WTC11 (cell line): ENCODE results near the gene KAZN. TPM values are rescaled to one million over a fixed set of nuclear protein-coding genes. Genes with fewer than 3 reads are reported as not detected.

Experiments
- ATAC-seq: fragments of 200-7000 bp; cut with Tn5 transposase; 2 replicates; pipeline ENCODE4 v1.10.0; 2021; ENCODE audit warnings: mild to moderate bottlenecking, moderate library complexity
- CTCF ChIA-PET: fragments of 300-600 bp; sonication (Branson Sonifier 250); formaldehyde crosslinking; loops from one replicate; lab custom pipeline; 2021; ENCODE audit warnings: antibody characterized with exemption; lab: Charles Lee
- POLR2A ChIA-PET: fragments of 350-600 bp; sonication (Branson Sonifier 250); formaldehyde crosslinking; loops from one replicate; lab custom pipeline; 2021; ENCODE audit warnings: antibody characterized with exemption; lab: Charles Lee
- DNase-seq: peaks from one replicate; pipeline ENCODE4 v3.0.0; 2021; ENCODE audit warnings: low spot score
- H3K27ac Mint-ChIP-seq: 2 replicates; pipeline ENCODE4 v1.8.0; 2021; ENCODE audit warnings: mixed read lengths
- H3K27me3 Mint-ChIP-seq: 2 replicates; pipeline ENCODE4 v1.8.0; 2021; ENCODE audit warnings: low read depth, mild to moderate bottlenecking, moderate library complexity, mixed read lengths
- H3K36me3 Mint-ChIP-seq: 2 replicates; pipeline ENCODE4 v1.8.0; 2021; ENCODE audit warnings: mixed read lengths
- H3K4me1 Mint-ChIP-seq: 2 replicates; pipeline ENCODE4 v1.8.0; 2022; ENCODE audit warnings: mixed read lengths
- H3K4me3 Mint-ChIP-seq: 2 replicates; pipeline ENCODE4 v1.8.0; 2021; ENCODE audit warnings: mild to moderate bottlenecking, moderate library complexity, mixed read lengths
- H3K9me3 Mint-ChIP-seq: 2 replicates; pipeline ENCODE4 v1.8.0; 2021; ENCODE audit warnings: mixed read lengths
- CREM ChIP-seq: sonication (generic); formaldehyde crosslinking; IDR thresholded peaks from 2 replicates; pipeline ENCODE4 v1.8.1; 2022; ENCODE audit warnings: mild to moderate bottlenecking, missing genetic modification reagents, moderate library complexity
- ESRRA ChIP-seq: sonication (generic); formaldehyde crosslinking; IDR thresholded peaks from 2 replicates; pipeline ENCODE4 v1.8.1; 2022; ENCODE audit warnings: mild to moderate bottlenecking, missing genetic modification reagents, borderline replicate concordance
- FOXP1 ChIP-seq: sonication (generic); formaldehyde crosslinking; IDR thresholded peaks from 2 replicates; pipeline ENCODE4 v1.8.0; 2022; ENCODE audit warnings: missing genetic modification reagents, mild to moderate bottlenecking, moderate library complexity, borderline replicate concordance
- GRHL2 ChIP-seq: fragments of 250-450 bp; sonication (Bioruptor Pico); IDR thresholded peaks from 2 replicates; pipeline ENCODE4 v1.8.0; 2022; ENCODE audit warnings: mild to moderate bottlenecking, moderate library complexity; ENCODE audit not compliant: insufficient replicate concordance, severe bottlenecking
- MYBL2 ChIP-seq: sonication (generic); formaldehyde crosslinking; IDR thresholded peaks from 2 replicates; pipeline ENCODE4 v1.8.1; 2023; ENCODE audit warnings: mild to moderate bottlenecking, moderate library complexity, missing genetic modification reagents
- NFYB ChIP-seq: sonication (generic); formaldehyde crosslinking; conservative IDR thresholded peaks from 2 replicates; pipeline ENCODE4 v1.8.0; 2022; ENCODE audit warnings: low read depth, missing genetic modification reagents
- SOX15 ChIP-seq: fragments of 250-450 bp; sonication (Bioruptor Pico); IDR thresholded peaks from 2 replicates; pipeline ENCODE4 v1.9.0; 2021; ENCODE audit warnings: mild to moderate bottlenecking
- TEAD1 ChIP-seq: sonication (generic); formaldehyde crosslinking; IDR thresholded peaks from 2 replicates; pipeline ENCODE4 v1.8.0; 2022; ENCODE audit warnings: mild to moderate bottlenecking, missing genetic modification reagents
- TP53 ChIP-seq: sonication (generic); formaldehyde crosslinking; IDR thresholded peaks from 2 replicates; pipeline ENCODE4 v1.8.1; 2023; ENCODE audit warnings: mild to moderate bottlenecking, missing genetic modification reagents
- ZNF138 ChIP-seq: sonication (generic); formaldehyde crosslinking; conservative IDR thresholded peaks from 2 replicates; pipeline ENCODE4 v1.8.1; 2022; ENCODE audit warnings: mild to moderate bottlenecking, moderate library complexity, missing genetic modification reagents
- ZNF219 ChIP-seq: sonication (generic); formaldehyde crosslinking; IDR thresholded peaks from 2 replicates; pipeline ENCODE4 v1.8.0; 2023; ENCODE audit warnings: missing genetic modification reagents, mild to moderate bottlenecking, borderline replicate concordance
- ZNF263 ChIP-seq: sonication (generic); formaldehyde crosslinking; IDR thresholded peaks from 2 replicates; pipeline ENCODE4 v1.8.1; 2022; ENCODE audit warnings: low read depth, mild to moderate bottlenecking, moderate library complexity, missing genetic modification reagents
- ZNF396 ChIP-seq: fragments of 250-450 bp; sonication (Bioruptor Pico); IDR thresholded peaks from 2 replicates; pipeline ENCODE4 v1.8.0; 2021; ENCODE audit warnings: mild to moderate bottlenecking, moderate library complexity, borderline replicate concordance
- total RNA-seq: library from RNA; stranded (reverse); gene quantifications from 3 replicates; pipeline ENCODE4 v1.2.3, GENCODE V29; 2021
- TF ChIP-seq, protein P1 (sequence below): sonication (generic); formaldehyde crosslinking; IDR thresholded peaks from 2 replicates; pipeline ENCODE4 v1.8.0; 2022; ENCODE audit warnings: mild to moderate bottlenecking, missing genetic modification reagents
- TF ChIP-seq, protein P2 (sequence below): sonication (generic); formaldehyde crosslinking; IDR thresholded peaks from 2 replicates; pipeline ENCODE4 v1.8.0; 2022; ENCODE audit warnings: mild to moderate bottlenecking, missing genetic modification reagents
- TF ChIP-seq, protein P3 (sequence below): fragments of 250-450 bp; sonication (Bioruptor Pico); IDR thresholded peaks from 2 replicates; pipeline ENCODE4 v1.9.0; 2021; ENCODE audit warnings: mild to moderate bottlenecking, borderline replicate concordance
- TF ChIP-seq, protein P4 (sequence below): fragments of 250-450 bp; sonication (Bioruptor Pico); IDR thresholded peaks from 2 replicates; pipeline ENCODE4 v1.9.0; 2021; ENCODE audit warnings: moderate library complexity, mild to moderate bottlenecking, inconsistent platforms, borderline replicate concordance
- TF ChIP-seq, protein P5 (sequence below): fragments of 250-450 bp; sonication (Bioruptor Pico); IDR thresholded peaks from 2 replicates; pipeline ENCODE4 v1.8.0; 2021; ENCODE audit warnings: mild to moderate bottlenecking
- TF ChIP-seq, protein P6 (sequence below): sonication (generic); formaldehyde crosslinking; IDR thresholded peaks from 2 replicates; pipeline ENCODE4 v1.8.1; 2022; ENCODE audit warnings: mild to moderate bottlenecking, moderate library complexity, missing genetic modification reagents
- TF ChIP-seq, protein P7 (sequence below): sonication (generic); formaldehyde crosslinking; IDR thresholded peaks from 2 replicates; pipeline ENCODE4 v1.8.1; 2023; ENCODE audit warnings: mild to moderate bottlenecking, missing genetic modification reagents, borderline replicate concordance

Gene KAZN
- total RNA-seq, 1 experiment from 2014 or later = 19.9 TPM

DNA sequence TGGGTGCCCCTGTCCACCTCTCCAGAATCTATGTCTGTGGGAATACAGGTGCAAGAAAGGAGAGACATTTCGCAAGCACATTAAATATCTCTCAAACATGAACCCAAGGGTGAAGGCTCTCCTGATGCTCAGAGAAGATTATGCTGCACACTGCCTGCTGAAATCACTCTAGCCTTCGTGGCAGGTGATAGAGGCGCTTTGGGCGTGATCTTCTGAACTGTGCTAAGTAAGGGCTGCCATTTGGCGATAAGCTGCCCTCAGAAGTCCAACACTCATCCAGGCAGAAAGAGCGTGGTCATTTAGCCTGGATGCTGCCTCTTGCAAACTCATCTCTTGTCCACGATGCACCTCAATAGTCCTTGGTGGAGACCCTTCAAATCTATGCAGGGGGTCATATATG lies 241.9 kb downstream of the KAZN start:
- Mint-ChIP-seq H3K27me3 (peaks cover 9% of the 10 kb centered on the region), H3K4me1 (peaks cover 11% of the 10 kb centered on the region), H3K4me3 (no peak overlapping the region), H3K36me3 (peaks cover 18% of the 10 kb centered on the region), H3K27ac (no peak overlapping the region), H3K9me3 (peaks cover 48% of the 10 kb centered on the region)
- TF ChIP-seq, protein P1, sequence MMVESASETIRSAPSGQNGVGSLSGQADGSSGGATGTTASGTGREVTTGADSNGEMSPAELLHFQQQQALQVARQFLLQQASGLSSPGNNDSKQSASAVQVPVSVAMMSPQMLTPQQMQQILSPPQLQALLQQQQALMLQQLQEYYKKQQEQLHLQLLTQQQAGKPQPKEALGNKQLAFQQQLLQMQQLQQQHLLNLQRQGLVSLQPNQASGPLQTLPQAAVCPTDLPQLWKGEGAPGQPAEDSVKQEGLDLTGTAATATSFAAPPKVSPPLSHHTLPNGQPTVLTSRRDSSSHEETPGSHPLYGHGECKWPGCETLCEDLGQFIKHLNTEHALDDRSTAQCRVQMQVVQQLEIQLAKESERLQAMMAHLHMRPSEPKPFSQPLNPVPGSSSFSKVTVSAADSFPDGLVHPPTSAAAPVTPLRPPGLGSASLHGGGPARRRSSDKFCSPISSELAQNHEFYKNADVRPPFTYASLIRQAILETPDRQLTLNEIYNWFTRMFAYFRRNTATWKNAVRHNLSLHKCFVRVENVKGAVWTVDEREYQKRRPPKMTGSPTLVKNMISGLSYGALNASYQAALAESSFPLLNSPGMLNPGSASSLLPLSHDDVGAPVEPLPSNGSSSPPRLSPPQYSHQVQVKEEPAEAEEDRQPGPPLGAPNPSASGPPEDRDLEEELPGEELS (CRISPR knock-in tag) = no peak
- TF ChIP-seq NFYB (no peak), SOX15 (no peak), TEAD1 (CRISPR knock-in tag) (no peak)
- ATAC-seq (no peak), DNase-seq (no peak)
- ChIA-PET POLR2A (no interaction called here), CTCF (no interaction called here)

DNA sequence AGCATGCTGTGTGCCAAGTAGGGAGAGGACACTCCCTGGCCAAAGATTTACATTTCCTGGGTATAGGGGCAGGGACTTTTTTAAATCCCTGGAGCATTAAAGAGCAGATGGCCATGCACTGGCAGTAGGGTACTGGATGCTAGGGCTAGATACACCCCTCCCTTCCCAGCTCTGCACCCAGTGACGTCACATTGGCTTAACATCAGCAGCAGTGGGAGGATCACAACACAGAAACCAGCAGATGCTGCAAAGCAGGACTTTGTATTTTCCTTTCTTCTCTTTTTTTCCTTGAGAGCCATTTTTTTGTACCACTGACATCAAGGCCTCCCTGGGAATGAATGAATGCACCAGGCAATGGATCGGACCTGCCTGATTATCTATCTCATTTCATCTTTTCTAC lies 243.0 kb downstream of the KAZN start:
- POLR2A ChIA-PET = no interaction called here
- peaks cover 6% of the 10 kb centered on the region for H3K4me1 Mint-ChIP-seq
- no peak overlapping the region for H3K4me3 Mint-ChIP-seq
- H3K36me3 Mint-ChIP-seq = peaks cover 18% of the 10 kb centered on the region
- ATAC-seq (no peak), DNase-seq (no peak)
- CTCF ChIA-PET = no interaction called here
- H3K27me3 Mint-ChIP-seq = peaks cover 9% of the 10 kb centered on the region
- no peak overlapping the region for H3K27ac Mint-ChIP-seq
- peaks cover 51% of the 10 kb centered on the region for H3K9me3 Mint-ChIP-seq
- TF ChIP-seq, protein P2, sequence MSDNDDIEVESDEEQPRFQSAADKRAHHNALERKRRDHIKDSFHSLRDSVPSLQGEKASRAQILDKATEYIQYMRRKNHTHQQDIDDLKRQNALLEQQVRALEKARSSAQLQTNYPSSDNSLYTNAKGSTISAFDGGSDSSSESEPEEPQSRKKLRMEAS = no peak
- TF ChIP-seq, protein P3, sequence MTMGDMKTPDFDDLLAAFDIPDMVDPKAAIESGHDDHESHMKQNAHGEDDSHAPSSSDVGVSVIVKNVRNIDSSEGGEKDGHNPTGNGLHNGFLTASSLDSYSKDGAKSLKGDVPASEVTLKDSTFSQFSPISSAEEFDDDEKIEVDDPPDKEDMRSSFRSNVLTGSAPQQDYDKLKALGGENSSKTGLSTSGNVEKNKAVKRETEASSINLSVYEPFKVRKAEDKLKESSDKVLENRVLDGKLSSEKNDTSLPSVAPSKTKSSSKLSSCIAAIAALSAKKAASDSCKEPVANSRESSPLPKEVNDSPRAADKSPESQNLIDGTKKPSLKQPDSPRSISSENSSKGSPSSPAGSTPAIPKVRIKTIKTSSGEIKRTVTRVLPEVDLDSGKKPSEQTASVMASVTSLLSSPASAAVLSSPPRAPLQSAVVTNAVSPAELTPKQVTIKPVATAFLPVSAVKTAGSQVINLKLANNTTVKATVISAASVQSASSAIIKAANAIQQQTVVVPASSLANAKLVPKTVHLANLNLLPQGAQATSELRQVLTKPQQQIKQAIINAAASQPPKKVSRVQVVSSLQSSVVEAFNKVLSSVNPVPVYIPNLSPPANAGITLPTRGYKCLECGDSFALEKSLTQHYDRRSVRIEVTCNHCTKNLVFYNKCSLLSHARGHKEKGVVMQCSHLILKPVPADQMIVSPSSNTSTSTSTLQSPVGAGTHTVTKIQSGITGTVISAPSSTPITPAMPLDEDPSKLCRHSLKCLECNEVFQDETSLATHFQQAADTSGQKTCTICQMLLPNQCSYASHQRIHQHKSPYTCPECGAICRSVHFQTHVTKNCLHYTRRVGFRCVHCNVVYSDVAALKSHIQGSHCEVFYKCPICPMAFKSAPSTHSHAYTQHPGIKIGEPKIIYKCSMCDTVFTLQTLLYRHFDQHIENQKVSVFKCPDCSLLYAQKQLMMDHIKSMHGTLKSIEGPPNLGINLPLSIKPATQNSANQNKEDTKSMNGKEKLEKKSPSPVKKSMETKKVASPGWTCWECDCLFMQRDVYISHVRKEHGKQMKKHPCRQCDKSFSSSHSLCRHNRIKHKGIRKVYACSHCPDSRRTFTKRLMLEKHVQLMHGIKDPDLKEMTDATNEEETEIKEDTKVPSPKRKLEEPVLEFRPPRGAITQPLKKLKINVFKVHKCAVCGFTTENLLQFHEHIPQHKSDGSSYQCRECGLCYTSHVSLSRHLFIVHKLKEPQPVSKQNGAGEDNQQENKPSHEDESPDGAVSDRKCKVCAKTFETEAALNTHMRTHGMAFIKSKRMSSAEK (CRISPR knock-in tag) = no peak
- TF ChIP-seq ZNF263 (CRISPR knock-in tag) = no peak
- no peak for TF ChIP-seq ZNF138
- TF ChIP-seq ESRRA (CRISPR knock-in tag) = no peak
- no peak for TF ChIP-seq GRHL2
- TF ChIP-seq, protein P4, sequence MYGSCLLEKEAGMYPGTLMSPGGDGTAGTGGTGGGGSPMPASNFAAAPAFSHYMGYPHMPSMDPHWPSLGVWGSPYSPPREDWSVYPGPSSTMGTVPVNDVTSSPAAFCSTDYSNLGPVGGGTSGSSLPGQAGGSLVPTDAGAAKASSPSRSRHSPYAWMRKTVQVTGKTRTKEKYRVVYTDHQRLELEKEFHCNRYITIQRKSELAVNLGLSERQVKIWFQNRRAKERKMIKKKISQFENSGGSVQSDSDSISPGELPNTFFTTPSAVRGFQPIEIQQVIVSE = no peak
- TF ChIP-seq MYBL2 (CRISPR knock-in tag) = no peak
- TF ChIP-seq, protein P5, sequence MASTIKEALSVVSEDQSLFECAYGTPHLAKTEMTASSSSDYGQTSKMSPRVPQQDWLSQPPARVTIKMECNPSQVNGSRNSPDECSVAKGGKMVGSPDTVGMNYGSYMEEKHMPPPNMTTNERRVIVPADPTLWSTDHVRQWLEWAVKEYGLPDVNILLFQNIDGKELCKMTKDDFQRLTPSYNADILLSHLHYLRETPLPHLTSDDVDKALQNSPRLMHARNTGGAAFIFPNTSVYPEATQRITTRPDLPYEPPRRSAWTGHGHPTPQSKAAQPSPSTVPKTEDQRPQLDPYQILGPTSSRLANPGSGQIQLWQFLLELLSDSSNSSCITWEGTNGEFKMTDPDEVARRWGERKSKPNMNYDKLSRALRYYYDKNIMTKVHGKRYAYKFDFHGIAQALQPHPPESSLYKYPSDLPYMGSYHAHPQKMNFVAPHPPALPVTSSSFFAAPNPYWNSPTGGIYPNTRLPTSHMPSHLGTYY (CRISPR knock-in tag) = no peak
- TF ChIP-seq FOXP1 (CRISPR knock-in tag) = no peak
- TF ChIP-seq, protein P6, sequence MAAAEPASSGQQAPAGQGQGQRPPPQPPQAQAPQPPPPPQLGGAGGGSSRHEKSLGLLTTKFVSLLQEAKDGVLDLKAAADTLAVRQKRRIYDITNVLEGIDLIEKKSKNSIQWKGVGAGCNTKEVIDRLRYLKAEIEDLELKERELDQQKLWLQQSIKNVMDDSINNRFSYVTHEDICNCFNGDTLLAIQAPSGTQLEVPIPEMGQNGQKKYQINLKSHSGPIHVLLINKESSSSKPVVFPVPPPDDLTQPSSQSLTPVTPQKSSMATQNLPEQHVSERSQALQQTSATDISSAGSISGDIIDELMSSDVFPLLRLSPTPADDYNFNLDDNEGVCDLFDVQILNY (CRISPR knock-in tag) = no peak
- TF ChIP-seq, protein P7, sequence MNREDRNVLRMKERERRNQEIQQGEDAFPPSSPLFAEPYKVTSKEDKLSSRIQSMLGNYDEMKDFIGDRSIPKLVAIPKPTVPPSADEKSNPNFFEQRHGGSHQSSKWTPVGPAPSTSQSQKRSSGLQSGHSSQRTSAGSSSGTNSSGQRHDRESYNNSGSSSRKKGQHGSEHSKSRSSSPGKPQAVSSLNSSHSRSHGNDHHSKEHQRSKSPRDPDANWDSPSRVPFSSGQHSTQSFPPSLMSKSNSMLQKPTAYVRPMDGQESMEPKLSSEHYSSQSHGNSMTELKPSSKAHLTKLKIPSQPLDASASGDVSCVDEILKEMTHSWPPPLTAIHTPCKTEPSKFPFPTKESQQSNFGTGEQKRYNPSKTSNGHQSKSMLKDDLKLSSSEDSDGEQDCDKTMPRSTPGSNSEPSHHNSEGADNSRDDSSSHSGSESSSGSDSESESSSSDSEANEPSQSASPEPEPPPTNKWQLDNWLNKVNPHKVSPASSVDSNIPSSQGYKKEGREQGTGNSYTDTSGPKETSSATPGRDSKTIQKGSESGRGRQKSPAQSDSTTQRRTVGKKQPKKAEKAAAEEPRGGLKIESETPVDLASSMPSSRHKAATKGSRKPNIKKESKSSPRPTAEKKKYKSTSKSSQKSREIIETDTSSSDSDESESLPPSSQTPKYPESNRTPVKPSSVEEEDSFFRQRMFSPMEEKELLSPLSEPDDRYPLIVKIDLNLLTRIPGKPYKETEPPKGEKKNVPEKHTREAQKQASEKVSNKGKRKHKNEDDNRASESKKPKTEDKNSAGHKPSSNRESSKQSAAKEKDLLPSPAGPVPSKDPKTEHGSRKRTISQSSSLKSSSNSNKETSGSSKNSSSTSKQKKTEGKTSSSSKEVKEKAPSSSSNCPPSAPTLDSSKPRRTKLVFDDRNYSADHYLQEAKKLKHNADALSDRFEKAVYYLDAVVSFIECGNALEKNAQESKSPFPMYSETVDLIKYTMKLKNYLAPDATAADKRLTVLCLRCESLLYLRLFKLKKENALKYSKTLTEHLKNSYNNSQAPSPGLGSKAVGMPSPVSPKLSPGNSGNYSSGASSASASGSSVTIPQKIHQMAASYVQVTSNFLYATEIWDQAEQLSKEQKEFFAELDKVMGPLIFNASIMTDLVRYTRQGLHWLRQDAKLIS (CRISPR knock-in tag) = no peak
- TF ChIP-seq ZNF396 = no peak
- no peak for TF ChIP-seq CREM (CRISPR knock-in tag)
- no peak for TF ChIP-seq TP53 (CRISPR knock-in tag)
- TF ChIP-seq ZNF219 = no peak
